Measurements from ENCODE around the gene RECQL. TPM values are rescaled to one million over a fixed set of nuclear protein-coding genes. Genes with fewer than 3 reads are reported as not detected.
A peak's percentile ranks its signal among the peaks of the same experiment; 100 is the strongest.

RECQL gene
- polyA plus RNA-seq, 1 of the 3 experiments (the other 2 are of a cell fraction) = 14.6 TPM

- TF ChIP-seq GATA2 (CRISPR knock-in tag; IDR thresholded peaks at IDR 0.05) (peak; percentile 78), EP300 (IDR thresholded peaks at IDR 0.05; ENCODE audit: borderline replicate concordance in 1 of 2, low read depth in 1 of 2, low read length in 1 of 2) (peak in 1 of 2 experiments; percentile 55; a peak in 1 of 4 replicates), RCOR1 (IDR thresholded peaks at IDR 0.05; ENCODE audit: low read length) (0 out of 2 replicates have a peak, but pooled peaks have one; percentile 27), IRF3 (IDR thresholded peaks at IDR 0.05; ENCODE audit: low read depth, low read length) (no peak)
- Histone ChIP-seq H3K4me3 (ENCODE audit: low read depth in 2 of 2, low read length in 1 of 2) (no peak overlapping the region), H2AFZ (ENCODE audit: low read depth) (no peak overlapping the region), H3K36me3 (replicated peaks in 1 of 2; ENCODE audit: control insufficient read depth in 1 of 2, insufficient read depth in 2 of 2, low read length in 1 of 2) (peaks cover 53 to 57% of the 10 kb centered on the region in 2 experiments), H3K27ac (ENCODE audit: low read depth in 2 of 2, low read length in 1 of 2) (no peak overlapping the region), H3K9me3 (no peaks in the 10 kb centered on the region), H3K4me1 (ENCODE audit: control insufficient read depth in 1 of 2, insufficient read depth in 2 of 2, low read depth in 1 of 2, low read length in 1 of 2) (no peaks in the 10 kb centered on the region; a peak in 1 of 4 replicates), H3K79me2 (ENCODE audit: insufficient read depth) (no peaks in the 10 kb centered on the region), H3F3A (replicated peaks; ENCODE audit: insufficient read depth) (peaks cover 13% of the 10 kb centered on the region), H3K9ac (no peak overlapping the region), H3K4me2 (no peak overlapping the region), H3K9me2 (no peaks in the 10 kb centered on the region), H3K27me3 (ENCODE audit: insufficient read depth) (no peaks in the 10 kb centered on the region), H4K20me1 (ENCODE audit: insufficient read depth) (no peaks in the 10 kb centered on the region)
- CTCF ChIA-PET = interaction anchor here (1.1 kb wide), 1 partner anchor 22 kb away, joined by 3 read pairs; the partner anchor contains the start of gene PYROXD1
- POLR2A ChIA-PET = no interaction called here
- 63% methylated on average over 2 of the region's 2 CpGs for WGBS (ENCODE audit: low lambda C conversion rate)
- no peak for DNase-seq
Observed at GRCh38 chr12:21459474-21459873, 42.0 kb downstream of the RECQL start.

- no peak for DNase-seq
- H3F3A ChIP-seq (replicated peaks; ENCODE audit: insufficient read depth) = peaks cover 4% of the 10 kb centered on the region
- peaks cover 0 to 4% of the 10 kb centered on the region in 2 experiments; a peak in 2 of 4 replicates for H3K4me1 ChIP-seq (ENCODE audit: control insufficient read depth in 1 of 2, insufficient read depth in 2 of 2, low read depth in 1 of 2, low read length in 1 of 2)
- no peak overlapping the region for H3K4me3 ChIP-seq (ENCODE audit: low read depth in 2 of 2, low read length in 1 of 2)
- TF ChIP-seq TEAD4 (IDR thresholded peaks at IDR 0.05; ENCODE audit: borderline replicate concordance, insufficient read depth) (no peak), SMC3 (IDR thresholded peaks at IDR 0.05; ENCODE audit: low read depth, low read length) (no peak), NFIC (IDR thresholded peaks at IDR 0.05; ENCODE audit: borderline replicate concordance) (no peak), CHD2 (IDR thresholded peaks at IDR 0.05; ENCODE audit: low read length, partially characterized antibody) (no peak), ELF1 (IDR thresholded peaks at IDR 0.05) (no peak), YY1 (IDR thresholded peaks at IDR 0.05; ENCODE audit: low read depth) (no peak), REST (IDR thresholded peaks at IDR 0.05; ENCODE audit: low read depth, low read length) (no peak), SIN3A (IDR thresholded peaks at IDR 0.05; ENCODE audit: borderline replicate concordance, low read depth, low read length) (no peak), FOXJ3 (CRISPR knock-in tag; IDR thresholded peaks at IDR 0.05) (no peak)
- H3K9ac ChIP-seq = no peak overlapping the region
- no peak overlapping the region for H2AFZ ChIP-seq (ENCODE audit: low read depth)
- H3K79me2 ChIP-seq (ENCODE audit: insufficient read depth) = no peaks in the 10 kb centered on the region
- no peak overlapping the region for H3K27ac ChIP-seq (ENCODE audit: low read depth in 2 of 2, low read length in 1 of 2)
- no peaks in the 10 kb centered on the region for H3K9me2 ChIP-seq
- no peak overlapping the region for H3K4me2 ChIP-seq
- 71% methylated on average over 7 of the region's 7 CpGs for WGBS (ENCODE audit: low lambda C conversion rate)
- POLR2A ChIA-PET = no interaction called here
- no peaks in the 10 kb centered on the region for H3K27me3 ChIP-seq (ENCODE audit: insufficient read depth)
- CTCF ChIA-PET = interaction anchor here (1.0 kb wide), 1 partner anchor 23 kb away, joined by 3 read pairs; no protein-coding TSS in a partner anchor
- H3K9me3 ChIP-seq = no peaks in the 10 kb centered on the region
- H4K20me1 ChIP-seq (ENCODE audit: insufficient read depth) = no peaks in the 10 kb centered on the region
- peaks cover 47 to 56% of the 10 kb centered on the region in 2 experiments for H3K36me3 ChIP-seq (replicated peaks in 1 of 2; ENCODE audit: control insufficient read depth in 1 of 2, insufficient read depth in 2 of 2, low read length in 1 of 2)
Observed at GRCh38 chr12:21456291-21456780, 45.1 kb downstream of the RECQL start.

All from SK-N-SH (cell line).